ENCODE data around the gene SCGB1C2.
A peak's percentile ranks its signal among the peaks of the same experiment; 100 is the strongest.

SCGB1C2 gene

DNA sequence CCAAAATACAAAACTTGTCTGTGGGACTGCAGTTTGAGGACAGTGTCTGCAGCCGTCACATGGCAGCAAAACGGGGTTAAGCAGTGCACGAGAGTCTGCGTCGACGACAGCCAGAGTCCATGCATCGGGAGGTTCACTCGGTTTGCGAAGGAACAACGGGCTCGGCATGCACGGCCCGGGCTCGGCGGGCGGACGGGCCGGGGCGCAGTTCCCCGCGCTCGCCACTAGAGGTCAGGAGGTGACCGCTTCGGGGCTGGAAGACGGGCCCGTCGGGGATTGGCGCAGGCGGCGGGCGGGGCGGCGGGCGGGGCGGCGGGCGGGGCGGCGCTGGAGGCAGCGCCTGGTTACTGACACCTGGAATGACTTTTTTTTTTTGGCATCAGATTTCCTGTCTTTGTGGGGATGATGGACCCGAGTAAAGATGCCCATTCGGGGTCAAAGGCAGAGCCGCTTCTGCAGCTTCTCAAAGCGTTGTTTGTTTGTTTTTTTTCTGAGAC is 6.5 kb downstream of the SCGB1C2 start:
- TF ChIP-seq, protein P1, sequence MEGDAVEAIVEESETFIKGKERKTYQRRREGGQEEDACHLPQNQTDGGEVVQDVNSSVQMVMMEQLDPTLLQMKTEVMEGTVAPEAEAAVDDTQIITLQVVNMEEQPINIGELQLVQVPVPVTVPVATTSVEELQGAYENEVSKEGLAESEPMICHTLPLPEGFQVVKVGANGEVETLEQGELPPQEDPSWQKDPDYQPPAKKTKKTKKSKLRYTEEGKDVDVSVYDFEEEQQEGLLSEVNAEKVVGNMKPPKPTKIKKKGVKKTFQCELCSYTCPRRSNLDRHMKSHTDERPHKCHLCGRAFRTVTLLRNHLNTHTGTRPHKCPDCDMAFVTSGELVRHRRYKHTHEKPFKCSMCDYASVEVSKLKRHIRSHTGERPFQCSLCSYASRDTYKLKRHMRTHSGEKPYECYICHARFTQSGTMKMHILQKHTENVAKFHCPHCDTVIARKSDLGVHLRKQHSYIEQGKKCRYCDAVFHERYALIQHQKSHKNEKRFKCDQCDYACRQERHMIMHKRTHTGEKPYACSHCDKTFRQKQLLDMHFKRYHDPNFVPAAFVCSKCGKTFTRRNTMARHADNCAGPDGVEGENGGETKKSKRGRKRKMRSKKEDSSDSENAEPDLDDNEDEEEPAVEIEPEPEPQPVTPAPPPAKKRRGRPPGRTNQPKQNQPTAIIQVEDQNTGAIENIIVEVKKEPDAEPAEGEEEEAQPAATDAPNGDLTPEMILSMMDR (IDR thresholded peaks at IDR 0.05; ENCODE audit: extremely low read depth, missing control alignments): peak; percentile 79
- peak; percentile 94 for DNase-seq (ENCODE audit: low spot score)

DNA sequence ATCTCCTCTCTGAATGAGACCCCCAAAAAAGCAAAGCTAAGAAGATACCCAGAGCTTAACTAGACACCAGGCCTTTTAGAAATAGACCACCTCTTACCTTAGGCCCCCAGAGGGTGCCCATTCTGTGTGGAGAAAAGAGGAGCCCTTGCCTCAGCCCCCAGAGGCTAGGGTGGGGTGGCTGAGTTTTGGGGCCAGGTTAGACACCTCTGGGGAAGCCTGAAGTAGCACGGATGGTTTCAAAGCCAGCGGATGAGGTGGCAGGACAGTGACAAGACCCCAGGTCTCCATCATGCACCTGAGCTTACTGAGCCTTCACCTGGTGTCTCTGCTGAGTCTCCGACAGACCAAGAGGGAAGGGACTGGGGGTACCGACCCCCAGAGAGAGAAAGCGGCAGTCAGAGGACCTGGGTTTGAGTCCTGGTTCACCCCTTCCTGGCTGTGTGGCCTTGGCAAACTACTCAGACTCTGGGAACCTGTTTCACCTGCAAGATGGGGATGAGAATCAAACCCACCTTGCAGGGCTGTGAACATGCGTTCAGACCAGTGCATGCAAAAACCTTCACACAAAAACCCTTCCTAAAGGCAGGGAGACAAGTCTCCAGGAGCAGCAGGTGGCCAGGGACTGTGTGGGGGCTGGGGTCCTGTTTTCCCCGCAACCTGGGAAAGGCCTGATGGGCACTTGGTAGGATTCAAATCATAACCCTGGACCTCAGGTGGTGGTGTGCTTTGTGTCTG is 7.7 kb downstream of the SCGB1C2 start:
- no peak for DNase-seq (ENCODE audit: low spot score)
- TF ChIP-seq, protein P1 (IDR thresholded peaks at IDR 0.05; ENCODE audit: extremely low read depth, missing control alignments): no peak

DNA sequence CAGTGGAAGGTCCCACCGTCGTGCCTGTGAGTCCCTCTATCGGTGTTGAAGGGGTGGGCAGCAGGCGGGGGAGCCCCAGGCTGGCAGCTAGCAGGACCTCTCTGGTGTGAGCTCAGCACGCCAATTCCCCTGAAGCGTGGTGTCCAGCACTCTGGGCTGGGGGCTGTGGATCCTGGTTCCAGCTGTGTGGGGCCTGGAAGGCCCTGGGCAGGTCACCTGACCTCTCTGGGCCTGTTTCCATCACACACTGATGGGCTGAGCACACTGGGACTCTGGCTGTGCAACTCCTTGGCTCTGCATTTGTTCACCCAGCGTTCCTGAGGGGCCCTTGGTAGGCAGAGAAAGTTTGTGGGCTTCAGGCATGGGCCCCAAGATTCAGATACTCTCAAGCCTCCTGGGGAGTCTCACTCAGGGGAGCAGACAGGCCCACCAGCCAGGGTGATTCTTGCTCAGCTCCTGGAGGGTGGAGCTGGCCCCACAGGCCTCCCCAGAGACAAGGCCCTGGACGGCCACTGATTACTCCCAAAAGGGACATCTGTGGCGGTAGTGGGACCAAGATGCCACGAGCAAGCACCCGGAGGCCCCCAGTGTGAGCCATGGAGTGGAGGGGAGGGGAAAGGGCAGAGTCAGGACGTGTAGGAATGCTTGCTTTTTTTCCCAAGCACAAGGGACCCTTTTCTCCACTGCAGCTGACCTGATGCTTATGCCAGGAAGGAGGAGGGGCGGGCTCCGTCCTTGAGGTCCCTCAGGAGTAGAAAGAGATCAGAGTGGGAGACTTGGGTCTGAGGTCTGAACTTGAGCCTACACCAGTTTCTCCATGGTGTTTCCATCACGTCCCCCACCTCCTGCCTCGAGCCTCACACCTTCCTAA is 8.5 kb downstream of the SCGB1C2 start:
- DNase-seq (ENCODE audit: low spot score): no peak
- TF ChIP-seq, protein P1 (IDR thresholded peaks at IDR 0.05; ENCODE audit: extremely low read depth, missing control alignments): no peak

DNA sequence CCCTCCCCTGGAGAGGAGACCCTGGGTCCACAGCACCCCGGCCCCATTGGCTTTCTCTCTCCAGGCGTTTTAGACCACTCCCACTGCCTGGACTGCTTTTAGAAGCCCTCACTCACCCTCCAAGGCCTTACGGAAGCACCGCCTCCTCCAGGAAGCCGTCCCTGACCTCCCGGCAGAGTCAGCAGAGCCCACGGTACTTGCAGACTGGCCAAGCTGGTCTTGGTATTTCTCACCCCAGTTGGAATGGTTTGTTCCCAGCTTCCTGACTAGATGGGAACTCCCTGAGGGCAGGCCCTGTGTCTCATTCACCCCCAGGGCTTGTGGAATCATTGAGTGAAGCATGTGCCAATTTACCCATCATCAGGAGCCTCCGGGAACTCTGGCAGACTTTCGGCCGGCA is 9.2 kb downstream of the SCGB1C2 start:
- DNase-seq (ENCODE audit: low spot score): no peak

DNA sequence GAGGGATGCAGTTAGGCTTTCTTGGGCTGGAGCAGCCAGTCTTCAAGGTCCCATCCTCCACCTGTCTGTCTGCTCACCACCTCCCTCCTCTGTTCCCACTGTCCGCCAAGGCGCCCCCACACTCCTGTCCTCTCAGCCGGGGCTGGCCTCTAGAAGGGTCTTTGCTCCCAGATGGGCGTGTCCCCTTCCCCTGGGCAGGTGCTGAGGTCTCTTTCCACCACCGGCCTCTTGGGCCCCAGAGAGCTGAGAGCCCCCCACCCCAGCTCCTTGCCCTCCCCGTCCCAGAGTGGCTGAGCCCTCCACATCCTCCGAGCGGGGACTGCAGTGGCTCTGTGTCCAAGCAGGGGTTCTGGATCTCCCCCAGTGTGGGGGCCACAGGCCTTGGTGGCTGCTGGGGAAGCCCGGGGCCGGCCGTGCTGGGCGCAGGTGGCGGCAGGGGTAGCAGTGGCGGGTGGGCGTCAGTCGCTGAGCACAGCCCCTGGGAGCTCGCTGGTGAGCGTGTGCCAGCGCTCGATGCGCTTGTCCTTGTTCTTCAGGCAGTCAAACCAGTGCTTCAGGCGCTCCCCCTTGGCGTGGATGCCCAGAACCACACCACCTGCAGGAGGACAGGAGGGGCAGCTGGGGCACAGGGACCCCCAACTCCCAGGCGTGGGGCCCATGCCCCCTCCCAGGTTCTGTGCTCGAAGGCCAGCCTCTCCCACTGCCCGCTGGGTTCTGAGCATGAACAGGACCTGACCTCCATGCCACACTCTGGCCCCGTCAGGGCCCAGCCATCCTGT is 9.8 kb downstream of the SCGB1C2 start:
- DNase-seq (ENCODE audit: low spot score): no peak
- TF ChIP-seq, protein P1 (IDR thresholded peaks at IDR 0.05; ENCODE audit: extremely low read depth, missing control alignments): no peak

More for the DNA sequence above, 9.2 kb downstream of the SCGB1C2 start:
- TF ChIP-seq, protein P1 (IDR thresholded peaks at IDR 0.05; ENCODE audit: extremely low read depth, missing control alignments): no peak

DNA sequence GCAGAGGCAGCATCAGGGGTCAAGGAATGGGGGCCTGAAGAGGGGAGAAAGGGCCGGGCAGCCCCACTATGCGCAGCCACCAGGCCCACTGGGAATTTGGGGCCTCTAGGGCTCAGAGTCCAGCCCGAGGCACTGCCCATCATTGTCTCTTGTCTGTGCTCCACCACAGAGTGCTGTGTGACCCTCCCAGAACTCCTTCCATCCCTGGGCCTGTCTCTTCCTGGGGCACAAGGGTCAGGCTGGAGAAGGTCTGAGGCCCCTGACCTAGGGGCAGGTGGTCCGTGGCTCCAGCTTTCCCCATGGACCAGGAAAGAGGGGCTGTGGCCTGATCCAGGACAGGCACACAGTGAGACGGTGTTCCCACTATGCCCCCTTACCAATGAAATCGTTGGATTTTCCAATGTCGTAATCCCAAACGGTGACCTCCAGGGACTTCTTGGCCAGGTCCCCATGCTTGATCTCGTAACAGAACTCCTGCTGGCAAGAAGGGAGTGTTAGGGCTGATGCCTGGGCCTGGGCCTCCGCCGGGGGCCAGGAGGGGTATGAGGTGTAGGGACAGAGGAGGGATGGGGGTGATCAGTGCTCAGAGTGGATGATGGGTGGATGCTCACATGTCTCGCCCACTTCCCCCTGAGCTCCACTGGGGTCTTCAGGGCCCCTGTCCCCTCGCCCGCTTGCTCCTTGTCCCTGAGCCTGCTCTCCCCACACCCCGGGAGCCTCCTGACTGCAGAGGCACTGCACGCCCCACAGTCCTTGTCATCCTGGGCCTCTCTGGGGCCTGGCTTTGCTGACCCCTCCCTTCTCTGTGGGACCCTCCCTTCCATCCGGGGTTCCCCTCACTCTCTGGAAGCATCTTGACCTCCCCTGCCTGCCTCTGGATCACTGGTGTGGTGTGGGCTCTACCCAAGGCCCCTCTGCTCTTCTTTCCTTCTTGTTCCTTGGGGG is 10.7 kb downstream of the SCGB1C2 start:
- TF ChIP-seq, protein P1 (IDR thresholded peaks at IDR 0.05; ENCODE audit: extremely low read depth, missing control alignments): no peak
- DNase-seq (ENCODE audit: low spot score): no peak

Data from GM20000 (cell line).